Mammary epithelial cell (primary cell): ENCODE measurements around the gene PTRH1.

Source experiments
- CTCF ChIP-seq, 2 donors: IDR thresholded peaks in 1 of 2; conservative IDR thresholded peaks in 1 of 2; 2 replicates each; pipeline ENCODE4 v1.5.1; 2011 to 2012; ENCODE audit warnings: inconsistent platforms in 2 of 2, low read length in 2 of 2, mild to moderate bottlenecking in 2 of 2, control low read depth in 1 of 2, low read depth in 1 of 2; ENCODE audit not compliant: insufficient read depth in 1 of 2; ENCODE audit errors: extremely low read depth in 1 of 2
- EZH2 ChIP-seq: IDR thresholded peaks from 2 replicates; pipeline ENCODE4 v1.6.1; 2012; ENCODE audit warnings: low read length, inconsistent platforms, borderline replicate concordance

GRCh38 chr9:127720031-127720864 is 4.8 kb upstream of the PTRH1 start:
- TF ChIP-seq CTCF (conservative IDR thresholded peaks at IDR 0.05 in 1 of 2, IDR thresholded peaks at IDR 0.05 in 1 of 2; ENCODE audit: extremely low read depth in 1 of 2, insufficient read depth in 1 of 2, low read depth in 1 of 2, low read length in 2 of 2) = no peak
- TF ChIP-seq EZH2 = no peak
